ENCODE data around the gene NKX2-1. TPM values are rescaled to one million over a fixed set of nuclear protein-coding genes. Genes with fewer than 3 reads are reported as not detected.

The NKX2-1 gene
- total RNA-seq, 1 experiment from 2014 or later = not detected

GRCh38 chr14:36498938-36499337 is 21.1 kb downstream of the NKX2-1 start:
- WGBS (ENCODE audit: extremely low coverage, insufficient read length, low lambda C conversion rate) = no CpG with 5 or more reads among the region's 2 CpGs
- H3K79me2 ChIP-seq (ENCODE audit: insufficient read depth, low read length) = no peaks in the 10 kb centered on the region
- H4K8ac ChIP-seq (replicated peaks; ENCODE audit: insufficient read length, low read depth, low read length) = no peak overlapping the region
- no peak overlapping the region for H3K23ac ChIP-seq (ENCODE audit: insufficient read length, low read depth, low read length)
- H3K56ac ChIP-seq (ENCODE audit: insufficient read length, low read depth, low read length) = no peak overlapping the region
- H3T11ph ChIP-seq (ENCODE audit: low read length) = no peak overlapping the region
- H3K4me2 ChIP-seq (ENCODE audit: insufficient read depth, insufficient read length, low read length) = no peak overlapping the region
- no peak for TF ChIP-seq CTCF (conservative IDR thresholded peaks at IDR 0.05)
- H2AFZ ChIP-seq (ENCODE audit: low read length) = no peak overlapping the region
- H3K9me3 ChIP-seq (ENCODE audit: control insufficient read depth, low read depth, low read length) = no peaks in the 10 kb centered on the region
- no peaks in the 10 kb centered on the region for H4K20me1 ChIP-seq (ENCODE audit: control insufficient read depth, insufficient read depth, insufficient read length)
- H4K91ac ChIP-seq (ENCODE audit: insufficient read length, low read depth, low read length) = no peak overlapping the region
- H3K9me3 Mint-ChIP-seq = no peaks in the 10 kb centered on the region; a peak in 1 of 5 replicates
- peaks cover 97% of the 10 kb centered on the region for H3K27me3 Mint-ChIP-seq (ENCODE audit: low read depth)
- no peak overlapping the region for H3K18ac ChIP-seq (ENCODE audit: insufficient read length, low read depth, low read length)
- H3K27ac Mint-ChIP-seq = no peak overlapping the region
- H2BK5ac ChIP-seq (ENCODE audit: insufficient read length, low read length) = no peak overlapping the region
- peaks cover 30% of the 10 kb centered on the region for H3K27me3 ChIP-seq (ENCODE audit: insufficient read depth, low read length)
- H2BK12ac ChIP-seq (ENCODE audit: insufficient read length, low read depth, low read length) = no peak overlapping the region
- H3K27ac ChIP-seq (ENCODE audit: insufficient read length, low read depth, low read length) = no peak overlapping the region
- no peaks in the 10 kb centered on the region for H3K36me3 Mint-ChIP-seq (ENCODE audit: insufficient read depth in 1 of 3, low read depth in 3 of 3)
- no peak overlapping the region for H3K4ac ChIP-seq (ENCODE audit: low read depth, low read length)
- H2AK5ac ChIP-seq (ENCODE audit: insufficient read length, low read length) = no peak overlapping the region
- no peak overlapping the region for H4K5ac ChIP-seq (ENCODE audit: insufficient read length, low read depth, low read length)
- no peak overlapping the region for H2BK15ac ChIP-seq (ENCODE audit: low read depth, low read length)
- no peak overlapping the region for H2BK20ac ChIP-seq (ENCODE audit: low read depth, low read length, poor library complexity, severe bottlenecking)
- no peak overlapping the region for H3K4me3 Mint-ChIP-seq
- H3K4me1 Mint-ChIP-seq = peaks cover 4 to 14% of the 10 kb centered on the region in 2 experiments
- H3K4me1 ChIP-seq (ENCODE audit: insufficient read depth, low read length) = no peaks in the 10 kb centered on the region
- H2BK120ac ChIP-seq (ENCODE audit: low read depth, low read length, poor library complexity, severe bottlenecking) = no peak overlapping the region
- H3K23me2 ChIP-seq (ENCODE audit: insufficient read length, low read depth, low read length, poor library complexity, severe bottlenecking) = no peaks in the 10 kb centered on the region
- H3K9ac ChIP-seq (ENCODE audit: extremely low read depth, insufficient read length, low read length) = no peak overlapping the region
- H3K79me1 ChIP-seq (ENCODE audit: insufficient read depth, low read depth, low read length, poor library complexity, severe bottlenecking) = no peaks in the 10 kb centered on the region
- H3K14ac ChIP-seq (ENCODE audit: insufficient read depth, low read length) = no peak overlapping the region
- no peak for DNase-seq
